Sigmoid colon (tissue), 4 donors: ENCODE results near the gene YTHDC2.

ENCODE experiments used
- CTCF ChIP-seq, 4 experiments: fragments of 450-650 bp in 3 of 4; fragments of 200-600 bp in 1 of 4; IDR thresholded peaks; one replicate each; pipeline ENCODE4 v1.5.1; 2016 to 2019; ENCODE audit warnings: antibody characterized with exemption in 4 of 4, mild to moderate bottlenecking in 3 of 4, moderate library complexity in 2 of 4
- EP300 ChIP-seq, 4 donors: sonication (generic); formaldehyde crosslinking; IDR thresholded peaks; one replicate each; pipeline ENCODE4 v1.6.1; 2017; ENCODE audit warnings: antibody characterized with exemption in 4 of 4
- POLR2A ChIP-seq, 2 donors: fragments of 450-650 bp; IDR thresholded peaks; one replicate each; pipeline ENCODE4 v1.6.1; 2016; ENCODE audit warnings: antibody characterized with exemption in 2 of 2, mild to moderate bottlenecking in 2 of 2, moderate library complexity in 2 of 2
- POLR2AphosphoS5 ChIP-seq, 4 donors: sonication (generic); formaldehyde crosslinking; IDR thresholded peaks; one replicate each; pipeline ENCODE4 v1.6.1; 2017; ENCODE audit warnings: antibody characterized with exemption in 4 of 4

- no peak for TF ChIP-seq CTCF (IDR thresholded peaks at IDR 0.05)
- TF ChIP-seq EP300 (IDR thresholded peaks at IDR 0.05): no peak
- TF ChIP-seq POLR2A (IDR thresholded peaks at IDR 0.05): no peak
- no peak for TF ChIP-seq POLR2AphosphoS5 (IDR thresholded peaks at IDR 0.05)
These were observed 24.8 kb upstream of the YTHDC2 start for GRCh38 chr5:113488645-113489184.
